GM21619 (cell line): ENCODE results near the gene SOX13.
"Not testable (repeated sequence)": the region's sequence is repeated elsewhere in the genome, so short reads cannot be mapped to it uniquely, and the experiment has no call there.

Source experiments
- ATAC-seq: cut with Tn5 transposase; IDR thresholded peaks from one replicate; pipeline ENCODE4 v1.9.1; 2021; ENCODE audit not compliant: unreplicated experiment

The SOX13 gene

GRCh38 chr1:204087181-204087892 is 14.4 kb downstream of the SOX13 start:
- ATAC-seq, result no peak

DNA sequence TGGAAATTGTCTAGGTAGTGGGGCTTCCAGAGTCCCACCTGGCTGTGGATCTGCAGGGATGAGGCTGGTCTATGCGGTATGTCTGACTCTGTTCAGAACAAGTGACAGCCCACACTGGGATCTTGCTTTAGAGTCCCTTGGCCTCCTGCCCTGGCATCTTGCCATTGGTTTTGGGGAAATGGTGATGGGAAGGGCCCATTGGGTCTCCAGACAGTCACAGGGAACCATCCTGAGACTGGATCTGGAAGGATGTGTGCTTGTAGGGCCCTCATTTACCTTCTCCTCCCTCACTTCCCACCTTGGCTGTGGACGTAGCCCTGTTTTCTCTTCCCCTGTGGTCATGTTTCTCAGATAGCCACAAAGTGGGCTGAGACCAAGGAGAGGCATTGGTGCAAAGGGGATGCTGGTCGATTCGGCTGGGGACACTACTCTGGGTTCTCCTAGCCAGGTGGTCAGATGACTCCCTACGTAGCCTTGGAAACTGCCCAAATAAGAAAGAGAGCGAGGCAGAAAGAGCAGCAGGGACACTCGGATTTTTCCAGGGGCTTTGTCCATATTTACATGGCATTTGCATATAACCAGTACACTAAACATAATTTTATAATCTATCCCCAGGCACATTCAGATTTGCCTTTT is 15.1 kb downstream of the SOX13 start:
- ATAC-seq, result no peak

DNA sequence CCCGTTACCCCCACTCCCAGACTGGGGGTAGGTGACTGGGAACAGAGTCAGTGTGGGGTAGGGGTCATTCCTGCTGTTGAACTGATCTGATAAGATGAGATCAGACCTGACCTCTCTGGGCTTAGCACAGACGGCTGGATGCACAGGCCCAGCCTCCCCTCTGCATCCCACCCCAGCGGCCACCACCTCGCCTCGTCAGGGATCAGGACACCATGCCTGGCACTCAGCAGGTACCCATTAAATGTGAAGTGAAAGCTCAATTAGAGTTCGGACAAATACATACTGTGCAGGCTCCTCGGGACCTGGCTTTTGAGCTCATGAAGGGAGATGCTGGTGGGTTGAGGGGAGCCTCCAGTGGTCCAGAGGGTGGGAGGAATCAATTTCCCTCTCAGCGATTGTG is 15.7 kb downstream of the SOX13 start:
- no peak for ATAC-seq

GRCh38 chr1:204089044-204089751 is 16.3 kb downstream of the SOX13 start:
- ATAC-seq, result no peak

- ATAC-seq, result not testable (repeated sequence)
These were observed 17.2 kb downstream of the SOX13 start for GRCh38 chr1:204090132-204090531.

- ATAC-seq, result no peak
These were observed 18.2 kb downstream of the SOX13 start for GRCh38 chr1:204091066-204091465.

DNA sequence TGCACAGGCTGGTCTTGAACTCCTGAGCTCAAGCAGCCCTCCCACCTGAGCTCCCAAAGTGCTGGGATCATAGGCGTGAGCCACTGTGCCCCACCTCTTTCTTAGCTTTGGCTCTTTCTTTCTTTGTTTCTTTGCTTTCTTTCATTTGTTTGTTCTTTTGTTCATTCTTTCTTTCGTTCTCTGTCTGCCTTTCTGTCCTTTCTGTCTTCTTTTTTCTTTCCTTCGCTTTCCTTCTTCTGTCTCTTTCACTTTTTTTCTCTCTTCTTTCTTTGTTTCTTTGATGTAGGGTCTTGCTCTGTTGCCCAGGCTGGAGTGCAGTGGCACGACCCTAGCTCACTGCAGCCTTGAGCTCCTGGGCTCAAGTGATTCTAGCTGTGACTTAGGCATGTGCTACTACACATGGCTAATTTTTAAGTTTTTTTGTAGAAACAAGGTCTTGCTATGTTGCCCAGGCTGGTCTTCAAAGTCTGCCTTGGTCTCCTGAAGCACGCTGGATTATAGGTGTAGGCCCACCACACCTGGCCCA is 18.9 kb downstream of the SOX13 start:
- ATAC-seq, result no peak

DNA sequence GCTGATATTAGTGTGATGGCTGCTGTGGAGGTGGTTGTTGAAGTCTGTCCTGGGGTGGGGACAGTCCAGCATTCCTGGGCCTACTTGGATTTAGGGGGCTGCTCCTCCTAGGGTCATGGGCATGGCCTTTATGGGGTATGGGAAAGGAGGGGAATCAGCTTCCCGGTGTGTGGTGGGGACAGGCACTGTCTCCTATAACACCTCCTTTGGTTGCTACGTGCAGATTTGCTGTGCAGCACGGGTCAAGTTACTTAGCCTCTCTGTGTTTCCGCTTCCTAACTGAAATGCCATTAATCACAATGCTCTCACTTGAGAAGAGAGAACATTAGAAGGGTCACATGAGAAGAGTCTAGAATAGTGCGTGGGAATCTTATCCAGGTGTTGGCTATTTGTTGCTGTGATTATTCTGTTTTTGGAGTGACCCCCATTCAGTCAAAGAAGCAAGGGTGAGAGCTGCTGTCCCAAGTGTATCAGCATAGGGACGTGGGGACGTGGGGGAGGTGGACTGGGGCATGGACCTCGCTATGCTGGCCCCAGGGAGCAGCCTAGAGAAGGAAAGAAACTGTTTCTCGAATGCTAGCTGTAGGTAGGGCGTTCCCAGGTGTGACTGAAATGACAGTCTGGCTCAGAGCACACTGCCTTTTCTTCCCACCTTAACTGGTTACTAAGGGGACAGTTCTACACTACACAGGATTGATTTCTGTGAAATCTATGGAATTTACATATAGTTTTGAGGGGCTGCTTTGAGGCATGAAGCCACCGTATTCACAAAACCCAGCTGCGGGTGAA is 19.9 kb downstream of the SOX13 start:
- no peak for ATAC-seq

DNA sequence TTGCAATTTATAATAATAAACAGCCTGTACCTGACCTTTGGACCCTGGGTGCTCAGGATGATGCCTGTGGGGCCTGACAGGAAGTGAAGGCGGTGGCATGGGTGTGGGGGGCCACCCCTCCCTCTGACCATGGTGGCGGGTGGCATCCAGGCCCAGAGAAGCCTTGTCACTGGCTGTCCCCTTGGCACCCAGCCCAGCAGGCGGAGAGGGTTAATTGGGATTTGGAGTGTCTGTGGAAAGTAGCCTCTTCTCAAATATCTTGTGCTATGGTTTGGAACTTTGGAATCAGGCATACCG is 20.5 kb downstream of the SOX13 start:
- no peak for ATAC-seq

- ATAC-seq, result no peak
These were observed 20.9 kb downstream of the SOX13 start for GRCh38 chr1:204093781-204094180.

DNA sequence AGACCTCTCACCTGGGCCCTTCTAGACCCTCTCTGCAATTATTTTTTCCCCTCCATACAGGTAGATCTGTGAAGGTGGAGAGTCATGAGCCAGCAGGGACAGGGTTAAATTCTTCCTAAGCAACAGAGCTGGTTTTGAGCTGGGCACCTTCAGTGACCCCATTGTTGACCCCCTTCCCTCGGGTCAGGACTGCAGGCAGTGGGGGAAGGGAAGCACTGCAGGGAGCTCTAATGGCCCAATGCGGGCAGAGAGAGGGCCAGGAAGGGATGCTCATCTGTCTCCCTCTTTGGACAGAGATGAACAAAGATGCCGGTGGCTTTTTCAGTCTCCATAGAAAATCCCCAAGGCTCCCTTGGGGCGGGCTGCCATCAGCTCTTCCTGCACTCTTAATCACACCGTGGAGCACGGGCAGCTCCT is 21.4 kb downstream of the SOX13 start:
- ATAC-seq, result no peak

GRCh38 chr1:204094856-204095634 is 22.1 kb downstream of the SOX13 start:
- no peak for ATAC-seq

- ATAC-seq, result no peak
These were observed 24.0 kb downstream of the SOX13 start for GRCh38 chr1:204096931-204097330.

GRCh38 chr1:204098683-204099082 is 25.8 kb downstream of the SOX13 start:
- no peak for ATAC-seq

- not testable (repeated sequence) for ATAC-seq
These were observed 26.8 kb downstream of the SOX13 start for GRCh38 chr1:204099754-204100153.

GRCh38 chr1:204102029-204102611 is 29.2 kb downstream of the SOX13 start:
- ATAC-seq, result no peak

- ATAC-seq, result no peak
These were observed 30.0 kb downstream of the SOX13 start for GRCh38 chr1:204102739-204103430.

DNA sequence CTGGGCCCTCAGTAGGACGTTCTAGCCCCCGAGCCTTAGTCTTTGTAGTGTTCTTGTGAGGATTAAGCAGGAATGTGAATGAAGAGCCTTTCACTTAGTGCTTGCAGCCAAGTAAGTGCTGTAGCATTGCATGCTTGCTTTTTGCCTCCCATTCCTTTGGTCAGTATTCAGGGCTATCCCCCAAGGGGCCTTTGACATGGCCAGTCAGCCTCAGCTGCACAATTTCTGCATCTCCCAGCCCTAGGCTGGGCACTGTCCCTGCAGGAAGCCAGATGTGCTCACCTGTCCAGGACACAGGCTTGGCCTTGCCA is 30.5 kb downstream of the SOX13 start:
- no peak for ATAC-seq

- ATAC-seq, result no peak
These were observed 31.6 kb downstream of the SOX13 start for GRCh38 chr1:204104331-204105130.
